Ovary (tissue), 9 donors: Measurements from ENCODE around the gene KCNA2. TPM values are rescaled to one million over a fixed set of nuclear protein-coding genes. Genes with fewer than 3 reads are reported as not detected.

Experiments
- DNase-seq, 5 donors: peaks; one replicate each; pipeline ENCODE4 v3.0.0-alpha.2; 2019 to 2020
- H3K27ac ChIP-seq, 2 donors: fragments of 200-600 bp; one replicate each; pipeline versions ENCODE4 v1.5.1 to v1.8.0; 2019 to 2022
- H3K27me3 ChIP-seq: fragments of 200-600 bp; one replicate; pipeline ENCODE4 v1.8.0; 2022
- H3K36me3 ChIP-seq: fragments of 200-600 bp; sonication (generic); one replicate; pipeline ENCODE4 v1.5.1; 2019
- H3K4me1 ChIP-seq: one replicate; pipeline ENCODE4 v1.8.1; 2013; ENCODE audit warnings: mild to moderate bottlenecking, moderate library complexity; ENCODE audit not compliant: insufficient read depth
- H3K4me3 ChIP-seq: fragments of 200-600 bp; sonication (generic); one replicate; pipeline ENCODE4 v1.5.1; 2017
- H3K9me3 ChIP-seq, 2 donors: fragments of 200-600 bp in 1 of 2; sonication (generic) in 1 of 2; one replicate each; pipeline versions ENCODE4 v1.5.1 to v1.8.1; 2013 to 2019; ENCODE audit warnings: mild to moderate bottlenecking in 1 of 2, moderate library complexity in 1 of 2
- EP300 ChIP-seq: sonication (generic); formaldehyde crosslinking; IDR thresholded peaks from one replicate; pipeline ENCODE4 v1.6.1; 2017; ENCODE audit warnings: antibody characterized with exemption
- POLR2A ChIP-seq: fragments of 450-650 bp; IDR thresholded peaks from one replicate; pipeline ENCODE4 v1.6.1; 2017; ENCODE audit warnings: antibody characterized with exemption, mild to moderate bottlenecking, moderate library complexity
- WGBS, 3 donors: extraction: QIAGEN DNeasy Blood & Tissue Kit in 1 of 3; methylation state at CpG; one replicate each; pipeline versions ENCODE4 v1.1.5 to v1.1.7; 2013 to 2017; 5-methylcytosine and 5-hydroxymethylcytosine counted together
- intact Hi-C, 4 donors: fragments of 100-400 bp; cut with DNase I; formaldehyde crosslinking; loops; one replicate each; pipeline versions ENCODE4 v1.11.0 to v1.15.1; 2022 to 2023
- polyA plus RNA-seq, 2 donors: library from polyadenylated mRNA; stranded (reverse); fragments of 200-250 nt in 1 of 2; fragments of 350-450 nt in 1 of 2; fragmentation: Illumina TruSeq in 1 of 2; extraction: RNeasy Lipid Tissue Mini Kit (QIAGEN cat#74804) in 1 of 2; gene quantifications; one replicate each; pipeline ENCODE4 v1.2.3, GENCODE V29; 2013 to 2014
- total RNA-seq, 7 donors: library from RNA; depleted of rRNA in 2 of 7; stranded (reverse); fragments of >200 nt in 2 of 7; fragmentation: NEBNext Ultra II Directional in 3 of 7; extraction: Animal tissue kit (Norgen Biotek cat#: 25700) in 3 of 7; gene quantifications; one replicate each; pipeline versions ENCODE4 v1.1.0 to v1.2.4, GENCODE V29; 2016 to 2023
- TF ChIP-seq, protein P1 (sequence below), 3 donors: fragments of 450-650 bp in 2 of 3; fragments of 200-600 bp in 1 of 3; IDR thresholded peaks; one replicate each; pipeline versions ENCODE4 v1.5.1 to v1.8.0; 2016 to 2022; ENCODE audit warnings: antibody characterized with exemption in 3 of 3, mild to moderate bottlenecking in 1 of 3
- donor health status: DM: no; HTN: no; CAD: no; lungs with moderate emphysema.
- donor health status: DM: no; HTN: no; CAD: no.
- donor health status: Bipolar disorder and iron deficiency.
- donor health status: DM: yes; HTN: yes; CAD: no.
- donor health status: DM: no; HTN: no; CAD: no.
- donor health status: DM: yes; HTN: yes; CAD: no.

Gene KCNA2
- total and polyA plus RNA-seq, 9 donors = under 0.01 to 1.7 (median 0.51) TPM

DNA sequence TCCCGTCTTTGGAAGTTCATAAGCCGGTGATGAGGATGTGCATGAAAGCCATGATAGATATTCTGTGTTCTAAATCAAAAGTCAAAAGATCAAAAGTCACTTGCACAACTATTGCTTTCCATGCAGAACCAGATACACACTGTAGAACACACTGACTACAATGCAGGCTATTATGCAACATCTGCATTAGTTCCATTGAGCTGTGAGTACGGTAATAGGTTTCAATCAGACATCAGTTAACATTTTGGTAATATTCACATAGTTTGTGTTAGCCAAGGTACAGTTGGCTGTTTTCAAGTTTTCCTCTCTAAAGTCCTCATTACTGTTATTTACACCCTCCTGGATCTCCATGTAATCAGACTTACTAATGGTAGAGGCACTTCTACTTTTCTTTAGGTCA lies 3.1 kb downstream of the KCNA2 start:
- Histone ChIP-seq H3K4me3 (no peak overlapping the region), H3K4me1 (peaks cover 6% of the 10 kb centered on the region), H3K27ac (no peak overlapping the region), H3K9me3 (no peaks in the 10 kb centered on the region), H3K36me3 (no peaks in the 10 kb centered on the region), H3K27me3 (no peaks in the 10 kb centered on the region)
- TF ChIP-seq EP300 (no peak), POLR2A (no peak)
- TF ChIP-seq, protein P1, sequence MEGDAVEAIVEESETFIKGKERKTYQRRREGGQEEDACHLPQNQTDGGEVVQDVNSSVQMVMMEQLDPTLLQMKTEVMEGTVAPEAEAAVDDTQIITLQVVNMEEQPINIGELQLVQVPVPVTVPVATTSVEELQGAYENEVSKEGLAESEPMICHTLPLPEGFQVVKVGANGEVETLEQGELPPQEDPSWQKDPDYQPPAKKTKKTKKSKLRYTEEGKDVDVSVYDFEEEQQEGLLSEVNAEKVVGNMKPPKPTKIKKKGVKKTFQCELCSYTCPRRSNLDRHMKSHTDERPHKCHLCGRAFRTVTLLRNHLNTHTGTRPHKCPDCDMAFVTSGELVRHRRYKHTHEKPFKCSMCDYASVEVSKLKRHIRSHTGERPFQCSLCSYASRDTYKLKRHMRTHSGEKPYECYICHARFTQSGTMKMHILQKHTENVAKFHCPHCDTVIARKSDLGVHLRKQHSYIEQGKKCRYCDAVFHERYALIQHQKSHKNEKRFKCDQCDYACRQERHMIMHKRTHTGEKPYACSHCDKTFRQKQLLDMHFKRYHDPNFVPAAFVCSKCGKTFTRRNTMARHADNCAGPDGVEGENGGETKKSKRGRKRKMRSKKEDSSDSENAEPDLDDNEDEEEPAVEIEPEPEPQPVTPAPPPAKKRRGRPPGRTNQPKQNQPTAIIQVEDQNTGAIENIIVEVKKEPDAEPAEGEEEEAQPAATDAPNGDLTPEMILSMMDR (IDR thresholded peaks at IDR 0.05) = no peak
- intact Hi-C loops = no loop called here
- WGBS, 3 donors = 91 to 95% (median 92%) methylated on average over 3 of the region's 3 CpGs
- no peak for DNase-seq

DNA sequence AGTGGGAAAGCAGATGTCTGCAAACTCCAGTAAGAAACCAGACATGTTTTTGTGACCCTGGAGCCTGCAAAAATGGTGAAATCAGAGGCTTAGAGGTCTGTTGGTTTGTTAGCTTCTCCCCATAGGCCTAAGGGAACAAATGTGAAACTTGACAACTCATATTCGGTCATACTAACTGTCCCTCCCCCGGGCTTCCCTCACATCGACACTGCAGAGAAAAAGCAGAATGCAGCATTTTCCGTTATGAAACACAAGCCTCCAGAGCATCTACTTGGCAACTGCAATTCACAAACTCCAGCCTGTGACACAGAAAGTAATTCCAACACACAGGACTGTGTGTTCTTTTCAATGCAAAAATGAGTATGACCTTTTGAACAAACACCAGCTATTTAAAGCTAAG lies 3.7 kb downstream of the KCNA2 start:
- H3K4me1 ChIP-seq = peaks cover 4% of the 10 kb centered on the region
- DNase-seq = no peak

DNA sequence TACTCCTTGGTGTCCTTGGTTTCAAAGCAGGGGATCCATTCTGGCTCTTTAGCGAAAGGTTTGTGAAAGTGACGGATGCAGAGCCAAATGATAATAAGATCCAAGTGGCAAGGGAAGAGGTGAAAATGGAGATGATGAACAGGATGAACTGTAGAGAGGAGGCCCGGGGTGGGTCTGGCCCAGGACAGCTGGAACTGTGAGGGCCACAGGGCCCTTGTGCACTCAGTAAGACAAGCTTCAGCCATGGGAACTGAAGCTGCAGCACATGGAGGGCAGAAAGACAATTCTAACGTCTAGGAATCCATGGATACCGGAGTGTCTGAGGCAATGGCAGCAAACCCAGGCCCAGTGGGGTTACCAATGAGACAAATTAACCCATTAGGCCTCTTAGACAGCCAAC lies 4.8 kb downstream of the KCNA2 start:
- Histone ChIP-seq H3K9me3 (no peaks in the 10 kb centered on the region), H3K4me3 (no peak overlapping the region), H3K4me1 (peaks cover 4% of the 10 kb centered on the region), H3K27me3 (no peaks in the 10 kb centered on the region), H3K36me3 (no peaks in the 10 kb centered on the region), H3K27ac (no peak overlapping the region)
- 69 to 79% (median 77%) methylated on average over 5 of the region's 5 CpGs for WGBS, 3 donors
- TF ChIP-seq EP300 (no peak), POLR2A (no peak)
- TF ChIP-seq, protein P1 (IDR thresholded peaks at IDR 0.05) = no peak
- intact Hi-C loops = no loop called here
- DNase-seq = no peak

More for the DNA sequence above, 3.7 kb downstream of the KCNA2 start:
- H3K27ac ChIP-seq = no peak overlapping the region
- no peaks in the 10 kb centered on the region for H3K9me3 ChIP-seq
- no peaks in the 10 kb centered on the region for H3K36me3 ChIP-seq
- H3K27me3 ChIP-seq = no peaks in the 10 kb centered on the region
- intact Hi-C loops = no loop called here
- H3K4me3 ChIP-seq = no peak overlapping the region
- 65 to 67% (median 66%) methylated on average over 4 of the region's 4 CpGs for WGBS, 3 donors
- no peak for TF ChIP-seq EP300
- no peak for TF ChIP-seq POLR2A
- TF ChIP-seq, protein P1 (IDR thresholded peaks at IDR 0.05) = no peak

DNA sequence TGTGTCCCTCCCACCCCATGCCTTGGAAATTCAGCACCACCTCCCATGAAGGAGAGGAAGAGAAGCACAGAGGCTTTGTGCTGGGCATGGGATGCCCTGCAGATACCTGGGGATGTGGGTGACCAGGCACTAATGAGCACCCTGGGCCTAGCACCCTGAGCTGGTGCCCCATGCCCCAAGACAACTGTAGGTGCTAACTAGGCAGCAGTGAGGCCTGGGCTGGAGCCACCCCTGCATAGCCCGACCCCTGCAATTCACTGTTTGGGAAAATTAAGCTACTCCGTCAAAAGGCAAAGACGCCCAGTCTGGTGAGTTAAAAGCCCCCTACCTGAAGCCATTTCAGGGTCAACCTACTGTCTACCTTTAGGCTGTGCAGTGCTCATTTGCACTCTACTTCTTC lies 5.4 kb downstream of the KCNA2 start:
- Histone ChIP-seq H3K27me3 (no peaks in the 10 kb centered on the region), H3K4me3 (no peak overlapping the region), H3K27ac (no peak overlapping the region), H3K9me3 (no peaks in the 10 kb centered on the region), H3K4me1 (peaks cover 2% of the 10 kb centered on the region), H3K36me3 (no peaks in the 10 kb centered on the region)
- TF ChIP-seq, protein P1 (IDR thresholded peaks at IDR 0.05) = no peak
- no peak for TF ChIP-seq EP300
- intact Hi-C loops = no loop called here
- DNase-seq = no peak
- 89 to 98% (median 93%) methylated on average over 3 of the region's 3 CpGs for WGBS, 3 donors

DNA sequence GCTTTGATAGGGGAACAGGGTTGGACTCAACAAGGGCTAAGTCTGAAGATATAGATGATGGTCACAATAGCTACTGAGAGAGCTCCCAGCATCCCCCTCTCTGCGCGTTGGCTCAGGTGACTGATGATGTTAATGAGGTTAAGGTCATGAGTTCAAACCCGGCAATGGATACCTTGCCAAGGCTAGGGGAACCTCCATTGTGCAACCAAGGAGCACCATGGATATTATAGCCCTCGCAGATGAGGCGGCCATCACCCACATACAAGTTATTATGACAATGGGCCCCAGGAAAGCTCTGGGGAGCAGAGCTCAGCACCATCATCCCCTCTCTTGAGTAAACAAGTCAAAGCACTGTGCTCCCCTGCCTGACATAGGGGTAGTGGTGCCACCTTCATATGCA lies 8.2 kb downstream of the KCNA2 start:
- TF ChIP-seq, protein P1 (IDR thresholded peaks at IDR 0.05) = no peak
- TF ChIP-seq POLR2A (no peak), EP300 (no peak)
- intact Hi-C loops = no loop called here
- Histone ChIP-seq H3K27ac (no peak overlapping the region), H3K4me1 (no peaks in the 10 kb centered on the region), H3K27me3 (no peaks in the 10 kb centered on the region), H3K36me3 (no peaks in the 10 kb centered on the region), H3K9me3 (no peaks in the 10 kb centered on the region), H3K4me3 (no peak overlapping the region)
- DNase-seq = no peak
- WGBS, 3 donors = 81 to 87% (median 86%) methylated on average over 5 of the region's 5 CpGs
